GM12801 (cell line): ENCODE data around the gene UBXN2A.

Experiments
- CTCF ChIP-seq: IDR thresholded peaks from one replicate; pipeline ENCODE4 v1.5.1; 2011; ENCODE audit warnings: control low read depth; ENCODE audit not compliant: insufficient read length; ENCODE audit errors: extremely low read depth

UBXN2A gene

GRCh38 chr2:23939987-23940717, at the start of gene UBXN2A:
UBXN2A (plus strand) TSS chr2:23940463; CDS start chr2:23958315, 17,852 bp downstream.
- TF ChIP-seq CTCF: no peak

- TF ChIP-seq CTCF: no peak
Observed at GRCh38 chr2:23900133-23900532, 40.1 kb upstream of the UBXN2A start.

GRCh38 chr2:23900541-23901322, 39.5 kb upstream of the UBXN2A start:
- no peak for TF ChIP-seq CTCF

GRCh38 chr2:23901966-23902846, 38.1 kb upstream of the UBXN2A start:
- no peak for TF ChIP-seq CTCF

- TF ChIP-seq CTCF: no peak
Observed at GRCh38 chr2:23903034-23903433, 37.2 kb upstream of the UBXN2A start.

GRCh38 chr2:23904215-23904614, 36.0 kb upstream of the UBXN2A start:
- no peak for TF ChIP-seq CTCF

- TF ChIP-seq CTCF: no peak
Observed at GRCh38 chr2:23904692-23905091, 35.6 kb upstream of the UBXN2A start.
